ENCODE results near the gene ZPR1. TPM values are rescaled to one million over a fixed set of nuclear protein-coding genes. Genes with fewer than 3 reads are reported as not detected.

The ZPR1 gene
- total RNA-seq, 1 donor from 2014 or later: 65.1 TPM

- Histone ChIP-seq H3K9ac (ENCODE audit: low read length) (no peak overlapping the region), H3K79me2 (ENCODE audit: insufficient read depth, low read length) (no peaks in the 10 kb centered on the region), H4K20me1 (ENCODE audit: insufficient read depth, low read length) (no peaks in the 10 kb centered on the region), H3K4me3 (ENCODE audit: insufficient read depth, low read depth, low read length) (no peak overlapping the region), H3K9me3 (ENCODE audit: insufficient read depth, low read depth, low read length) (no peaks in the 10 kb centered on the region), H2AFZ (ENCODE audit: low read depth, low read length) (no peak overlapping the region), H3K36me3 (ENCODE audit: insufficient read depth, low read length) (no peaks in the 10 kb centered on the region), H3K4me2 (ENCODE audit: low read length) (no peak overlapping the region), H3K27ac (ENCODE audit: low read depth, low read length) (no peak overlapping the region), H3K27me3 (ENCODE audit: insufficient read depth, low read length) (no peaks in the 10 kb centered on the region), H3K4me1 (ENCODE audit: insufficient read depth, low read length) (no peaks in the 10 kb centered on the region)
- Mint-ChIP-seq H3K4me1 (ENCODE audit: low read depth, unreplicated experiment) (no peaks in the 10 kb centered on the region), H3K27me3 (ENCODE audit: low read depth, unreplicated experiment) (peaks cover 22% of the 10 kb centered on the region), H3K9me3 (ENCODE audit: unreplicated experiment) (no peaks in the 10 kb centered on the region), H3K4me3 (ENCODE audit: unreplicated experiment) (no peak overlapping the region), H3K36me3 (ENCODE audit: low read depth, unreplicated experiment) (peaks cover 2% of the 10 kb centered on the region), H3K27ac (ENCODE audit: unreplicated experiment) (no peak overlapping the region)
- no peak for DNase-seq (ENCODE audit: low read depth)
- no peak for FAIRE-seq
- no peak for TF ChIP-seq EZH2 (IDR thresholded peaks at IDR 0.05; ENCODE audit: insufficient read depth, low read length)
- TF ChIP-seq CTCF (IDR thresholded peaks at IDR 0.05; ENCODE audit: insufficient read depth, low read depth, low read length): no peak
Measured at GRCh38 chr11:116825434-116825833, 37.6 kb upstream of the ZPR1 start.

GRCh38 chr11:116823031-116823843 is 35.4 kb upstream of the ZPR1 start, which contains the start of gene APOA4:
TSS of gene APOA4 (minus strand) at chr11:116823304. CDS start at chr11:116823191, 113 bp downstream.
- no peaks in the 10 kb centered on the region for H3K4me1 ChIP-seq (ENCODE audit: insufficient read depth, low read length)
- Mint-ChIP-seq H3K4me1 (ENCODE audit: low read depth, unreplicated experiment) (no peaks in the 10 kb centered on the region), H3K36me3 (ENCODE audit: low read depth, unreplicated experiment) (peaks cover 2% of the 10 kb centered on the region), H3K4me3 (ENCODE audit: unreplicated experiment) (no peak within 1 kb of the TSS), H3K9me3 (ENCODE audit: unreplicated experiment) (no peaks in the 10 kb centered on the region), H3K27me3 (ENCODE audit: low read depth, unreplicated experiment) (peaks cover 26% of the 10 kb centered on the region), H3K27ac (ENCODE audit: unreplicated experiment) (no peak within 1 kb of the TSS)
- H3K27ac ChIP-seq (ENCODE audit: low read depth, low read length): no peak within 1 kb of the TSS
- no peak within 1 kb of the TSS for H3K4me3 ChIP-seq (ENCODE audit: insufficient read depth, low read depth, low read length)
- no peak within 1 kb of the TSS for H3K9ac ChIP-seq (ENCODE audit: low read length)
- no peaks in the 10 kb centered on the region for H3K79me2 ChIP-seq (ENCODE audit: insufficient read depth, low read length)
- H3K4me2 ChIP-seq (ENCODE audit: low read length): no peak within 1 kb of the TSS
- H4K20me1 ChIP-seq (ENCODE audit: insufficient read depth, low read length): no peaks in the 10 kb centered on the region
- no peaks in the 10 kb centered on the region for H3K27me3 ChIP-seq (ENCODE audit: insufficient read depth, low read length)
- no peak within 1 kb of the TSS for H2AFZ ChIP-seq (ENCODE audit: low read depth, low read length)
- TF ChIP-seq CTCF (IDR thresholded peaks at IDR 0.05; ENCODE audit: insufficient read depth, low read depth, low read length): no peak
- no peak for TF ChIP-seq EZH2 (IDR thresholded peaks at IDR 0.05; ENCODE audit: insufficient read depth, low read length)
- DNase-seq (ENCODE audit: low read depth) (no peak), FAIRE-seq (no peak)
- no peaks in the 10 kb centered on the region for H3K9me3 ChIP-seq (ENCODE audit: insufficient read depth, low read depth, low read length)
- H3K36me3 ChIP-seq (ENCODE audit: insufficient read depth, low read length): no peaks in the 10 kb centered on the region

GRCh38 chr11:116822575-116822974 is 34.8 kb upstream of the ZPR1 start:
- Mint-ChIP-seq H3K4me1 (ENCODE audit: low read depth, unreplicated experiment) (no peaks in the 10 kb centered on the region), H3K4me3 (ENCODE audit: unreplicated experiment) (no peak overlapping the region), H3K27ac (ENCODE audit: unreplicated experiment) (no peak overlapping the region), H3K36me3 (ENCODE audit: low read depth, unreplicated experiment) (peaks cover 2% of the 10 kb centered on the region), H3K27me3 (ENCODE audit: low read depth, unreplicated experiment) (peaks cover 23% of the 10 kb centered on the region), H3K9me3 (ENCODE audit: unreplicated experiment) (no peaks in the 10 kb centered on the region)
- Histone ChIP-seq H3K79me2 (ENCODE audit: insufficient read depth, low read length) (no peaks in the 10 kb centered on the region), H2AFZ (ENCODE audit: low read depth, low read length) (no peak overlapping the region), H3K36me3 (ENCODE audit: insufficient read depth, low read length) (no peaks in the 10 kb centered on the region), H3K27me3 (ENCODE audit: insufficient read depth, low read length) (no peaks in the 10 kb centered on the region), H3K9ac (ENCODE audit: low read length) (no peak overlapping the region), H3K27ac (ENCODE audit: low read depth, low read length) (no peak overlapping the region), H3K4me2 (ENCODE audit: low read length) (no peak overlapping the region), H3K4me1 (ENCODE audit: insufficient read depth, low read length) (no peaks in the 10 kb centered on the region), H4K20me1 (ENCODE audit: insufficient read depth, low read length) (no peaks in the 10 kb centered on the region), H3K4me3 (ENCODE audit: insufficient read depth, low read depth, low read length) (no peak overlapping the region), H3K9me3 (ENCODE audit: insufficient read depth, low read depth, low read length) (no peaks in the 10 kb centered on the region)
- no peak for TF ChIP-seq CTCF (IDR thresholded peaks at IDR 0.05; ENCODE audit: insufficient read depth, low read depth, low read length)
- no peak for TF ChIP-seq EZH2 (IDR thresholded peaks at IDR 0.05; ENCODE audit: insufficient read depth, low read length)
- FAIRE-seq (no peak), DNase-seq (ENCODE audit: low read depth) (no peak)
